Motor neuron (in vitro differentiated cells): ENCODE results near the gene CDH2. TPM values are rescaled to one million over a fixed set of nuclear protein-coding genes. Genes with fewer than 3 reads are reported as not detected.

Experiments
- ATAC-seq, 8 experiments: fragments of 200-7000 bp; cut with Tn5 transposase; replicated peaks in 6 of 8; 2 replicates each; pipeline ENCODE4 v1.8.0; 2021; ENCODE audit warnings: mild to moderate bottlenecking in 8 of 8, moderate library complexity in 8 of 8
- H3K27ac ChIP-seq, 2 donors: fragments of 250-450 bp; sonication (Bioruptor Pico); 2 replicates each; pipeline ENCODE4 v1.9.0; 2021; ENCODE audit warnings: antibody characterized with exemption in 2 of 2, mild to moderate bottlenecking in 2 of 2, moderate library complexity in 1 of 2
- H3K4me1 ChIP-seq, 2 donors: fragments of 250-450 bp; sonication (Bioruptor Pico); replicated peaks in 1 of 2; 2 replicates each; pipeline ENCODE4 v1.6.1; 2021; ENCODE audit warnings: antibody characterized with exemption in 2 of 2, mild to moderate bottlenecking in 2 of 2, moderate library complexity in 1 of 2
- H3K4me3 ChIP-seq, 5 donors: fragments of 250-450 bp; sonication (Bioruptor Pico); 2 replicates each; pipeline ENCODE4 v1.9.0; 2021; ENCODE audit warnings: antibody characterized with exemption in 5 of 5, mild to moderate bottlenecking in 5 of 5, moderate library complexity in 4 of 5
- WGBS, 10 experiments: fragments of 450-650 bp; shearing (Covaris generic); methylation state at CpG; one replicate each; pipeline ENCODE4 v1.0.0; 2022; 5-methylcytosine and 5-hydroxymethylcytosine counted together
- in situ Hi-C, 9 experiments: fragments of 400-800 bp; cut with MboI; loops; one replicate each; pipeline ENCODE4 v1.15.0; 2021; ENCODE audit warnings: low sequenced_read_pairs in 9 of 9, low pct_unique_long_range_greater_than_20kb in 2 of 9; ENCODE audit not compliant: unreplicated experiment in 9 of 9
- total RNA-seq, 8 experiments: library from RNA; unstranded; fragments of 300-600 nt; gene quantifications; 2 replicates each; pipeline versions ENCODE4 v1.2.3 to v1.2.4, GENCODE V29; 2022

The CDH2 gene
- total RNA-seq, 8 experiments from 2014 or later: 0.10 to 181 (median 82.6) TPM

GRCh38 chr18:28040716-28041115 is 136.2 kb downstream of the CDH2 start:
- H3K4me3 ChIP-seq: no peak overlapping the region
- in situ Hi-C loops: no loop called here
- H3K4me1 ChIP-seq: peaks cover 43 to 66% of the 10 kb centered on the region in 2 donors
- no peak for ATAC-seq
- H3K27ac ChIP-seq: peak overlapping the region; percentile 55 to 59

- Histone ChIP-seq H3K4me3 (no peak overlapping the region), H3K27ac (no peak overlapping the region), H3K4me1 (peaks cover 42 to 63% of the 10 kb centered on the region in 2 donors)
- in situ Hi-C loops: no loop called here
- ATAC-seq: no peak
- WGBS, 10 experiments: 39 to 100% (median 68%) methylated on average over 1 to 2 of the region's 2 CpGs; no CpG with 5 or more reads in 3 of the 10 experiments
Measured at GRCh38 chr18:28040211-28040610, 136.7 kb downstream of the CDH2 start.

DNA sequence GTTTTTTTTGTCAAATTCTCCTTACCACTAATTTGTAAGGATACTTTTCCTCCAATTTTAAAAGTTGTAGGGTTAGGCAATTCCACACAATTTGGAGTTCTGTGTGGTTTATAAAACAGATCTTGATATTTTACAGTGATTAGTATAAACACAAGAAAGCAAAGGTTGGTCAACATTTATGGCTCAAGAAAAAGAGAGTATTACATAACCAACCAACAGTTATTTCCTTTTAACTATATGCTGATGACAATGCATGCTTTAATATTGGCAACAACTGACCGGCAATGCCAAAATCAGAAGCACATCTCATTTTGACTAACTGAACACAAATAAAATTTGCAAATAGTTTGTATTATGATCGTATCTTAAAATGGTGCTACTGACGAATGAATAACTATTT is 137.2 kb downstream of the CDH2 start:
- Histone ChIP-seq H3K4me3 (no peak overlapping the region), H3K27ac (no peak overlapping the region), H3K4me1 (peaks cover 37 to 61% of the 10 kb centered on the region in 2 donors)
- in situ Hi-C loops: no loop called here
- 74 to 100% (median 85%) methylated on average over 1 to 3 of the region's 3 CpGs; no CpG with 5 or more reads in 1 of the 10 experiments for WGBS, 10 experiments
- ATAC-seq: no peak

- 60 to 100% (median 77%) methylated on average over 1 to 5 of the region's 5 CpGs; no CpG with 5 or more reads in 4 of the 10 experiments for WGBS, 10 experiments
- in situ Hi-C loops: no loop called here
- ATAC-seq: no peak
- Histone ChIP-seq H3K27ac (no peak overlapping the region), H3K4me1 (peaks cover 37 to 65% of the 10 kb centered on the region in 2 donors), H3K4me3 (no peak overlapping the region)
Measured at GRCh38 chr18:28039078-28039477, 137.9 kb downstream of the CDH2 start.

- WGBS, 10 experiments: 0 to 94% (median 26%) methylated on average over 1 to 5 of the region's 5 CpGs; no CpG with 5 or more reads in 1 of the 10 experiments
- Histone ChIP-seq H3K4me3 (peak overlapping the region in 2 of 5 donors; percentile 1 to 7), H3K27ac (peak overlapping the region; percentile 36 to 43)
Measured at GRCh38 chr18:28036488-28036887, 140.4 kb downstream of the CDH2 start.

DNA sequence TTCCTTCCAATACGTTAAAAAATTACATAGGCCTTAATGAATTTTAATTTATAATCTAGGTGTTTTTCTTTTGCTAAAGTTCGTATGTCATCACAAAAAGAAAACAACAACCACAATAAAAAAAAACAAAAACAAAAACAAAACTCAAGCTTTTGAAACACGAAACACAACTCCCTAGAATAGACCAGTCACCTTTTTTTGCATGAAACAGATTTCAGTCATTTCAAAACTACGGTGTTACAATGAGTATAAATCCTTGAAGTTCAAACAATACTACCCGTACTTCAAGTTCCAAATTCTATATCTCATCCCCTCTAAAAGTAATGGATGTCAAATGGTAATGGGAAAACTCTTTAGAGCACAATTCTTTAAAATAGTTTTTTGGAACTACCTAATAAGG is 142.4 kb downstream of the CDH2 start:
- H3K4me3 ChIP-seq: no peak overlapping the region
- in situ Hi-C loops: no loop called here
- 53 to 97% (median 80%) methylated on average over 2 to 5 of the region's 5 CpGs for WGBS, 10 experiments
- H3K4me1 ChIP-seq: peaks cover 25 to 47% of the 10 kb centered on the region in 2 donors
- no peak overlapping the region for H3K27ac ChIP-seq
- no peak for ATAC-seq

More at GRCh38 chr18:28036488-28036887, 140.4 kb downstream of the CDH2 start:
- in situ Hi-C loops: no loop called here
- peak in 5 of 8 experiments; percentile 47 to 80 (median 74) for ATAC-seq
- H3K4me1 ChIP-seq: peaks cover 35 to 67% of the 10 kb centered on the region in 2 donors

DNA sequence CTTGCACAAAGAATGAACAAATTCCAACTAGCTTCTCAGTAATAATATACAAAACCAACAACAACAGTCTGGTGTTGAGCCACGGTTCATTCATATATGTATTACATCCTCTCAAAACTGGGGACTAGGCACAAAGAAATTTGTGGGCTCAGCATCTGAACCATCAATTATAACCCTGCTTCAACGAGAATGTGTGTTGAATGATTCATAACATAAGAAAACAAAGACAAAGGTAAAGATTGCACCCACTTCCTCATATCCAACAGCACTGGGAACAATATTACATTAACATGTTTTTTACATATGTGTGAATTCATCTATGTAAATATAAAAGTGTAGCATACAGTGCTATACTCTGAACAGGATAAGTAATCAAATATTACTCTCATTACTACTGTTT is 144.8 kb downstream of the CDH2 start:
- Histone ChIP-seq H3K4me3 (no peak overlapping the region), H3K4me1 (peaks cover 18 to 32% of the 10 kb centered on the region in 2 donors), H3K27ac (no peak overlapping the region)
- peak in 1 of 8 experiments; percentile 41 for ATAC-seq
- WGBS, 10 experiments: 17 to 100% (median 94%) methylated on average over 1 to 2 of the region's 2 CpGs; no CpG with 5 or more reads in 3 of the 10 experiments
- in situ Hi-C loops: no loop called here

GRCh38 chr18:28030458-28030857 is 146.5 kb downstream of the CDH2 start:
- Histone ChIP-seq H3K27ac (no peak overlapping the region), H3K4me1 (peaks cover 3 to 18% of the 10 kb centered on the region in 2 donors), H3K4me3 (no peak overlapping the region)
- in situ Hi-C loops: no loop called here
- 50 to 100% (median 93%) methylated on average over 1 of the region's 1 CpG; no CpG with 5 or more reads in 3 of the 10 experiments for WGBS, 10 experiments
- ATAC-seq: no peak

- no peak for ATAC-seq
Measured at GRCh38 chr18:28027755-28028154, 149.2 kb downstream of the CDH2 start.

GRCh38 chr18:28019425-28020108 is 157.4 kb downstream of the CDH2 start:
- Histone ChIP-seq H3K4me1 (peaks cover 0 to 5% of the 10 kb centered on the region in 2 donors), H3K4me3 (no peak overlapping the region), H3K27ac (no peak overlapping the region)
- WGBS, 10 experiments: 37 to 97% (median 82%) methylated on average over 3 of the region's 3 CpGs
- in situ Hi-C loops: no loop called here
- ATAC-seq: no peak

More at GRCh38 chr18:28027755-28028154, 149.2 kb downstream of the CDH2 start:
- WGBS, 10 experiments: 40 to 100% (median 97%) methylated on average over 2 of the region's 2 CpGs
- Histone ChIP-seq H3K4me1 (no peaks in the 10 kb centered on the region), H3K27ac (no peak overlapping the region), H3K4me3 (no peak overlapping the region)
- in situ Hi-C loops: no loop called here

DNA sequence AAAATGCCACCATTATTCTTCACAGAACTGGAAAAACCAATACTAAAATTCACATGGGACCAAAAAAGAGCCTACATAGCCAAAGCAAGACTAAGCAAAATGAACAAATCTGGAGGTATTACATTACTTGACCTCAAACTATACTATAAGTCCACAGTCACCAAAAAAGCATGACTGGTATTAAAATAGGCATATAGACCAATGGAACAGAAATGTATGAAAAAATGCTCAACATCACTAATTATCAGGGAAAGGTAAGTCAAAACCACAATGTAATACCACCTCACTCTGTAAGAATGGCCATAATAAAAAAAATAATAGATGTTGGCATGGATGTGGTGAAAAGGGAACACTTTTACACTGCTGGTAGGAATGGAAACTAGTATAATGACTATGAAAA is 158.6 kb downstream of the CDH2 start:
- Histone ChIP-seq H3K4me1 (peaks cover 0 to 5% of the 10 kb centered on the region in 2 donors), H3K27ac (no peak overlapping the region), H3K4me3 (no peak overlapping the region)
- ATAC-seq: no peak
- in situ Hi-C loops: no loop called here

DNA sequence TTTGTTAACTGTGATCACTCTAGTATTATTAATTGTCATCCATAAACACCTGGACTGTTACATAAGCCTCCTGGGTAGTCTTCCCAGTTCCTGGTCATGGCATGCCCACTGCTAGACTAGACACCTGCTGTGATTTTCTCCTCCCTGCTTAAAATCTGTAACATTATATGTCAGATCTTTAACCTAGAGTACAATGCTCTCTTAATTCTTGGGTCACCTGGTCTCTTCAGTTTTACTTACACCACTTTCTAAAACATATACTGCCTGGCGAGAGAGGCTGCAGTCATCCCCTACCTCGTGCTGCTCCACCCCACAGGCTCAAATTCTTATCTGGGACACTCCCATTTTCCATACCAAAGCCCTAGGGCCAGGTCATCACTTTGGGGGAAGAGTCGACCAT is 161.3 kb downstream of the CDH2 start:
- no peak for ATAC-seq
- in situ Hi-C loops: no loop called here
- H3K4me3 ChIP-seq: no peak overlapping the region
- H3K27ac ChIP-seq: no peak overlapping the region
- H3K4me1 ChIP-seq: peaks cover 13 to 32% of the 10 kb centered on the region in 2 donors
- 21 to 86% (median 54%) methylated on average over 1 to 3 of the region's 3 CpGs; no CpG with 5 or more reads in 2 of the 10 experiments for WGBS, 10 experiments

DNA sequence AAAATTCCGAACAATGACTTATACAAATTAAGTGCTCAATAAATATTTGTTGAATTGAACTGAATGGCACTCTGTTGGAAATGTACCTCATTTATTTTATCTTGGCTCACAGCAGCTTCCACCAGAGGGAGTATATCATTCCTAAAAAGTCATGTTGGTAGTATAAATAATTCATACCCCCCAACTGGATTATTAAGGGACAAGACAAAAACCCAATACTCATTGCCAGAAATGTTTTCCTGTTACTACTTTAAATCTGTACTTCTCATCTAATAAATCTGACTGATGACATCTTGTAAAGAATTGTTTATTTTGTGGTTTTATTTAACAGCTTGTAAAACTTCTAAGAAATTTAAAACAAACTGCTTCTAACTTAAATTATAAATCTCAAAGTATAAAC is 163.9 kb downstream of the CDH2 start:
- no peak overlapping the region for H3K27ac ChIP-seq
- in situ Hi-C loops: no loop called here
- H3K4me1 ChIP-seq: peaks cover 13 to 39% of the 10 kb centered on the region in 2 donors
- H3K4me3 ChIP-seq: no peak overlapping the region
- 0 to 100% (median 57%) methylated on average over 1 of the region's 1 CpG; no CpG with 5 or more reads in 2 of the 10 experiments for WGBS, 10 experiments
- no peak for ATAC-seq

GRCh38 chr18:28012336-28012735 is 164.6 kb downstream of the CDH2 start:
- H3K4me1 ChIP-seq: peaks cover 13 to 39% of the 10 kb centered on the region in 2 donors
- H3K4me3 ChIP-seq: no peak overlapping the region
- no peak overlapping the region for H3K27ac ChIP-seq
- peak in 5 of 8 experiments; percentile 57 to 85 (median 77) for ATAC-seq
- in situ Hi-C loops: no loop called here
